Right atrium auricular region (tissue), 2 donors: ENCODE results near the gene MYO1H. TPM values are rescaled to one million over a fixed set of nuclear protein-coding genes. Genes with fewer than 3 reads are reported as not detected.

Experiments used
- DNase-seq: peaks from one replicate; pipeline ENCODE4 v3.0.0-alpha.2; 2019; ENCODE audit warnings: low spot score
- H3K27ac ChIP-seq, 2 donors: fragments of 200-600 bp; sonication (generic); 1 replicate in 1 of 2; 2 replicates in 1 of 2; pipeline ENCODE4 v1.5.1; 2016 to 2019
- H3K27me3 ChIP-seq, 2 donors: fragments of 200-600 bp; sonication (generic); one replicate each; pipeline versions ENCODE4 v1.5.1 to v1.6.0; 2017 to 2019
- H3K36me3 ChIP-seq: fragments of 200-600 bp; sonication (generic); one replicate; pipeline ENCODE4 v1.5.1; 2016
- H3K4me1 ChIP-seq, 2 donors: fragments of 200-600 bp; sonication (generic); one replicate each; pipeline versions ENCODE4 v1.5.1 to v1.6.0; 2017 to 2019
- H3K4me3 ChIP-seq, 2 donors: fragments of 200-600 bp; sonication (generic); 1 replicate in 1 of 2; 2 replicates in 1 of 2; pipeline ENCODE4 v1.5.1; 2017 to 2019; ENCODE audit warnings: mild to moderate bottlenecking in 1 of 2, moderate library complexity in 1 of 2
- H3K9me3 ChIP-seq, 2 donors: fragments of 200-600 bp; sonication (generic); one replicate each; pipeline ENCODE4 v1.5.1; 2019
- CTCF ChIP-seq, 2 donors: fragments of 200-600 bp; sonication (generic); IDR thresholded peaks; one replicate each; pipeline ENCODE4 v1.5.1; 2019; ENCODE audit warnings: antibody characterized with exemption in 2 of 2
- total RNA-seq, 2 donors: library from RNA; depleted of rRNA; stranded (reverse); fragments of >200 nt; gene quantifications; one replicate each; pipeline ENCODE4 v1.1.0, GENCODE V29; 2016

The MYO1H gene
- total RNA-seq, 2 donors from 2014 or later = 0.16 to 0.63 TPM

- no peaks in the 10 kb centered on the region for H3K27me3 ChIP-seq
- no peaks in the 10 kb centered on the region for H3K9me3 ChIP-seq
- H3K27ac ChIP-seq = no peak overlapping the region
- H3K36me3 ChIP-seq = peaks cover 78% of the 10 kb centered on the region
- no peak for DNase-seq
- TF ChIP-seq CTCF (IDR thresholded peaks at IDR 0.05) = no peak
- peaks cover 0 to 6% of the 10 kb centered on the region in 2 donors for H3K4me1 ChIP-seq
- no peak overlapping the region for H3K4me3 ChIP-seq
Observed at GRCh38 chr12:109452489-109452888, 104.8 kb downstream of the MYO1H start.

DNA sequence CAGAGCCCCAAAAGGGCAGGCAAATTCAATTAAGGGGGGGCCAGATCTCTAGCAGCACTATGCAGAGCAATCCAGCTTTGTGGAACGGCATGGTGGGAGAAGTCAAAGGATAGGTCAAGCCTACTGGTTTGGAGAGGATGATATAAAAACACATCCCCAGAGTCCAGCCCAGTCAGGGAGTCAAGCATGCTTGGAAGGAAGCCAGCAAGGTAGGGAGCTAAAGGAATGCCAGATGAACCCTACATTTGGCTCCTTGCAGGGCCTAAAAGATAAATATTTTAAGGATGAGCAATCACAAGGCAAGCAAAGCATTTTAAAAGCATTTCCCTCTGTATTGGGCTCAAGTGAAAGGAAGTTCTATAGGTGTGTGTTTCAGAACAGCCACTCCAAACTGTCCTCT is 108.0 kb downstream of the MYO1H start:
- peaks cover 0 to 34% of the 10 kb centered on the region in 2 donors for H3K4me1 ChIP-seq
- no peaks in the 10 kb centered on the region for H3K27me3 ChIP-seq
- no peak for TF ChIP-seq CTCF (IDR thresholded peaks at IDR 0.05)
- DNase-seq = no peak
- H3K36me3 ChIP-seq = peaks cover 84% of the 10 kb centered on the region
- H3K4me3 ChIP-seq = no peak overlapping the region
- H3K27ac ChIP-seq = no peak overlapping the region
- no peaks in the 10 kb centered on the region for H3K9me3 ChIP-seq

- Histone ChIP-seq H3K4me3 (no peak overlapping the region), H3K4me1 (peaks cover 0 to 58% of the 10 kb centered on the region in 2 donors), H3K36me3 (peaks cover 60% of the 10 kb centered on the region), H3K27me3 (no peaks in the 10 kb centered on the region), H3K9me3 (no peaks in the 10 kb centered on the region), H3K27ac (peak overlapping the region; percentile 57 to 99)
- no peak for DNase-seq
- no peak for TF ChIP-seq CTCF (IDR thresholded peaks at IDR 0.05)
Observed at GRCh38 chr12:109458086-109458485, 110.4 kb downstream of the MYO1H start.

GRCh38 chr12:109458771-109459208 is 111.1 kb downstream of the MYO1H start:
- H3K27ac ChIP-seq = peak overlapping the region; percentile 57 to 99
- no peak for TF ChIP-seq CTCF (IDR thresholded peaks at IDR 0.05)
- no peaks in the 10 kb centered on the region for H3K9me3 ChIP-seq
- H3K4me3 ChIP-seq = no peak overlapping the region
- H3K4me1 ChIP-seq = peaks cover 0 to 65% of the 10 kb centered on the region in 2 donors
- DNase-seq = no peak
- H3K27me3 ChIP-seq = no peaks in the 10 kb centered on the region
- H3K36me3 ChIP-seq = peaks cover 53% of the 10 kb centered on the region

GRCh38 chr12:109459247-109459646 is 111.5 kb downstream of the MYO1H start:
- Histone ChIP-seq H3K9me3 (no peaks in the 10 kb centered on the region), H3K27ac (peak overlapping the region; percentile 57 to 99), H3K4me3 (no peak overlapping the region), H3K36me3 (peaks cover 48% of the 10 kb centered on the region), H3K4me1 (peaks cover 0 to 70% of the 10 kb centered on the region in 2 donors), H3K27me3 (no peaks in the 10 kb centered on the region)
- no peak for DNase-seq
- no peak for TF ChIP-seq CTCF (IDR thresholded peaks at IDR 0.05)

- peaks cover 0 to 83% of the 10 kb centered on the region in 2 donors for H3K4me1 ChIP-seq
- DNase-seq = no peak
- TF ChIP-seq CTCF (IDR thresholded peaks at IDR 0.05) = no peak
Observed at GRCh38 chr12:109460538-109460937, 112.8 kb downstream of the MYO1H start.

More at GRCh38 chr12:109460538-109460937, 112.8 kb downstream of the MYO1H start:
- H3K4me3 ChIP-seq = no peak overlapping the region
- no peaks in the 10 kb centered on the region for H3K27me3 ChIP-seq
- H3K36me3 ChIP-seq = peaks cover 35% of the 10 kb centered on the region
- peak overlapping the region; percentile 94 to 99 for H3K27ac ChIP-seq
- no peaks in the 10 kb centered on the region for H3K9me3 ChIP-seq
